ENCODE results near the gene CCNB1IP1.
"Not testable (repeated sequence)": the region's sequence is repeated elsewhere in the genome, so short reads cannot be mapped to it uniquely, and the experiment has no call there.

CCNB1IP1 gene

GRCh38 chr14:20331053-20331613 lies 1.9 kb downstream of the CCNB1IP1 start:
- no peak for DNase-seq

- no peak for DNase-seq
Observed at GRCh38 chr14:20329355-20329754, 3.7 kb downstream of the CCNB1IP1 start.

GRCh38 chr14:20328705-20329104 lies 4.4 kb downstream of the CCNB1IP1 start:
- no peak for DNase-seq

GRCh38 chr14:20327005-20327869 lies 5.8 kb downstream of the CCNB1IP1 start:
- DNase-seq = peak in 2 of 14 donors; percentile 33 to 39

GRCh38 chr14:20317720-20318119 lies 15.4 kb downstream of the CCNB1IP1 start:
- no peak for DNase-seq

GRCh38 chr14:20314026-20314425 lies 19.1 kb downstream of the CCNB1IP1 start:
- DNase-seq = no peak

GRCh38 chr14:20306079-20306423 lies 27.0 kb downstream of the CCNB1IP1 start:
- DNase-seq = no peak

GRCh38 chr14:20305265-20306078 lies 27.6 kb downstream of the CCNB1IP1 start, which contains the start of gene TTC5:
TSS of gene TTC5 (minus strand) at chr14:20305951. CDS start at chr14:20305937, 14 bp downstream.
- peak; percentile 3 to 84 (median 72) for DNase-seq

GRCh38 chr14:20302042-20302755 lies 30.9 kb downstream of the CCNB1IP1 start:
- no peak for DNase-seq

- DNase-seq = no peak
Observed at GRCh38 chr14:20295067-20295466, 38.0 kb downstream of the CCNB1IP1 start.

- DNase-seq = no peak
Observed at GRCh38 chr14:20294636-20295035, 38.4 kb downstream of the CCNB1IP1 start.

GRCh38 chr14:20281998-20282397 lies 51.1 kb downstream of the CCNB1IP1 start:
- DNase-seq = not testable (repeated sequence)

- DNase-seq = not testable (repeated sequence)
Observed at GRCh38 chr14:20280265-20280664, 52.8 kb downstream of the CCNB1IP1 start.

GRCh38 chr14:20278414-20278813 lies 54.7 kb downstream of the CCNB1IP1 start:
- no peak for DNase-seq

GRCh38 chr14:20277409-20277808 lies 55.7 kb downstream of the CCNB1IP1 start:
- DNase-seq = no peak

- DNase-seq = no peak
Observed at GRCh38 chr14:20274062-20274461, 59.0 kb downstream of the CCNB1IP1 start.

GRCh38 chr14:20264361-20264760 lies 68.7 kb downstream of the CCNB1IP1 start:
- not testable (repeated sequence) for DNase-seq

- DNase-seq = no peak
Observed at GRCh38 chr14:20262642-20263128, 70.4 kb downstream of the CCNB1IP1 start.

All from C1 segment of cervical spinal cord (tissue), 14 donors.